ENCODE data around the gene FBXO48.

GRCh38 chr2:68418419-68418818 is 48.7 kb downstream of the FBXO48 start:
- no peak for TF ChIP-seq CTCF (IDR thresholded peaks at IDR 0.05; ENCODE audit: low read length)
- TF ChIP-seq EZH2 (IDR thresholded peaks at IDR 0.05; ENCODE audit: borderline replicate concordance, low read length), result no peak
